ENCODE measurements around the gene KPTN.

KPTN gene

DNA sequence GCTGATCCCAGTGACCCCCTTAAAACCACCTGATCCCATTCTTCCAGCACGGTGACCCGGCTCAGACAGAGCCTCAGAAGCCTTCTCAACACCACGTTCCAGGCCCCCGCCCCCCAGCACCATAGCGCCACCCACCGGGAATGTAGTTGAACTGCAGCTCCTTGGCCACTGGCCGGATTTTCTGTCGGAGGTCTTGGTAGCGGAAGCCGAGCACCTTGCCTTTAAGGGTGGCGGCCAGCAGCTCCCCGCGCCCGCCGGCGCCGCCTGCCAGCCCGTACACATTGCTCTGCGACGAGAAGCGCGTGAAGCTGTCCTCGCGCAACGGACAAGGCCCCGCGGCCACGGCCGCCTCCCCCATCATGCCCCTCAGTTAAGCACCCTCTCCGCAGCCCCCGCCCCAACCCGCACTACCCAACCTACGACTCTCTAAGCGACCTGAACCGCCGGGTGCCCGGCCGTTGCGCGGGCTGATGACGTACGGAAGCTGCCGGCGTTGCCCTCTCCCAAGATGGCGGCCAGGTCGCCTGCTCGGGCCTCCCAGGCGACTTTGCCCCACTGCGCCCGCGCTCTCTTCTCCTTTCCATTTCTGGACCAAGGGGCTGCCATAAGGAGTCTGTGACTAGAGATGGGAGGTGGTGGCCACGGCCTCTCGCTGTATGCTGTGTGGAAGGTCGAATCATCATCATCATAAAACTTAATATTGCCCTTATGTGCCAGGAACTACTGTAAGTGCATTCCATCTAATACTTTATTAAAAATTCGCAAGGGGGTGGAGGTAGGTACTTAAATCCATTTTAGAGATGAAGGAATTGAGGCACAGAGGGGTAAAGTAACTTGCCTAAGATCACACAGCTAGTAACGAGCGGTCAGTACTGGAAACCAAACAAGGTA is at the start of gene KPTN:
Gene KPTN (minus strand): TSS at position 420 of the 891 bp plus-strand sequence. CDS start 59 bp downstream, at position 361.
- peak; percentile 88 to 91 for DNase-seq

DNA sequence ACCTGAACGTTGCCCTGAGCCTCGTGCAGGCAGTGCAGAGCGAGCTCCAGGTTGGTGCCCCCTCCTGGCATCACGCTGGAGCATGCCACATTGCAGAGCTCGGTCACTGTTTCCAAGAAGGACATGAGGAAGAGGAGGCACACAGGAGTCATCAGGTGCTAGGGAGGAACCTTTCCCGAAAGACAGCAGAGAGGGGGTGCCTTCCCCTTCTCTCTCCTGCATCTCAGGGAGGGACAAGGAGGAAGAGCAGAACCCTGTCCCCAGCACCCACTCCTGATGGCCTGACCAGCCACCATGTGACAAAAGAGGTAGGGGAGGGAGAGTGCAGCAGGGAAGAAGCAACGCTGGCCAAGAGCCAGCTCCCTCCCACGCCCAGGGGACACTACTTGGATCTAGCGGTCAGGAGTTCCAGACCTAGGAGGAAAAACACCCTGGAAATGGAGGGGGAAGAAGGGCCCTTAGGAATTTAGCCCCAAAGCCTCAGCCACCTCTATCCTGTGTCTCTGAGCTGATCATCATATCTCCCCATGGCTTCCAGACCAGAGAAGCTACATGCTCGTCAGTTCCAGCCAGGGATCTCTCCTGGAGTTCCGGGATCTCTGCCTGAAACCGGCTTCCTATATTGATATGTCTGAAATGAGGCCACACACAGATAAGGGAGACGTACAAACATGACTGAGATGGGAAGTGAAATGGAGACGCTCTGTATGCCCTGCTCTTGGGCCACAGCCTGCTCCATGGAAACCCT is 47.8 kb upstream of the KPTN start:
- no peak for DNase-seq

DNA sequence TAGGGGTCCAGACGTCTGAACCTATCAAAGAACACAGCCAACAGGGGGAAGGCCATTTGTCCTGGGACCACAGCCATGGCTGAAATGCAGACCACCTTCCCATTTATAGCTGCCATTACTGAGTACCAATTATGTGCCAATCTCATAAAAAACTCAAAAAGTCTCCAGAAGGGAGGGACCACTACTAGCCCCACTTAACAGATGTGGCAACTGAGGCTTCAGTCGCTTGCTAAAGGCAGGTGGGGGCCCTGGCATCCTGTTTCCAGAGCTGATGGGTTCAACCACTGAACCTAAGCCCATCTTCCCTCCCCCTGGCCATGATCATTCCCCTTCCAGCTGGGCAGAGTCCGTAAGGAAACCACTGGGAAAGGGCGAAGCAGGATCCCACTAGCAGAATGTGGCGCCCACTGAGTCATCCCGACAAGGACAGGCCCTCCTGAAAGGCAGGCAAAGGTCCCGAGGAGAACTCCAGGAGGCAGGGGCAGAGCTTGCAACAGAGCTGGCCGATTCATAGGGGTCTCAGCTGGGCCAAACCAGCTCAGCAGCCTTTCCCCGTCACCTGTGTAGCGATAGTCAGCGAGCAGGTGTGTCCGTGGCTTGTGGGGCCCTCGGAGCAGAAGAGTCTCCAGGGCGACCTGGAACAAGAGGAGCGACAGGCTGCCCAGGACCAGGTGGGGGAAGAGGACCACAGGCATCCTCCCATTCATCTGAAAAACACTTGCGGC is 45.2 kb upstream of the KPTN start:
- no peak for DNase-seq

DNA sequence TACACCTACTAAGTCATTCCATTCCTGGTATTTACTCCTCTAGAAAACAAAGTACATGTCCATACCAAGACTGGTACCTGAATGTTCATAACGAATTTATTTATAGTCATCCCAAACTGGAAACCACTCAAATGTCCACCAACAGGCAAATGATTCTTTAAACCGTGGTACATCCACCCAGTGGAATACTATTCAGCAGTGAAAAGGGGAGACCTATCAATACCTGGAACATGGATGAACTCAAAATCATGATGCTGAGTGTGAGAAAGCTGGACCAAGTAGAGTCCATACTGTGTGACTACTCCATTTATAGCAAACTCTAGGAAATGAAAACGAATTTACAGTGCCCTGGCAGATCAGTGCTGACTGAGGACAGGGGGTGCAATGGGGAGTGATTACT is 42.8 kb upstream of the KPTN start:
- no peak for DNase-seq

DNA sequence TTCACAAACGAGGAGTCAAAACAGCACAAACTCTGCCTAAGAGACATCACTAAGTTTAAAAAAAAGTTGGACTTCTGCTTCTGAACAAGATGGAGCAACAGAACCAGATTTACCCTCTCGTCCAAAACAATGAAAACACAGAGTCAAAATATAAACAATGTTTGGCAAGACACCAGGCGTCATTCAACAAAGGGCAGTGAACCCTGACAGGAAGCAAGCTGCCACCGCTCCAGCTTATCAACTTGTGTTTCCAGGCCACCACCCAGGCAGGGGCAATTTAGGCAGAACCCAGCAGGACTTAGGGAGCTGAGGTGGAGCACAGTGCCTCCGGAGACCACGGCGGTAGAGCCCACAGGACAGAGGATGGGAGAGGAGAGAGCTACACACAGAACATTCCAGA is 39.5 kb upstream of the KPTN start:
- DNase-seq: no peak

DNA sequence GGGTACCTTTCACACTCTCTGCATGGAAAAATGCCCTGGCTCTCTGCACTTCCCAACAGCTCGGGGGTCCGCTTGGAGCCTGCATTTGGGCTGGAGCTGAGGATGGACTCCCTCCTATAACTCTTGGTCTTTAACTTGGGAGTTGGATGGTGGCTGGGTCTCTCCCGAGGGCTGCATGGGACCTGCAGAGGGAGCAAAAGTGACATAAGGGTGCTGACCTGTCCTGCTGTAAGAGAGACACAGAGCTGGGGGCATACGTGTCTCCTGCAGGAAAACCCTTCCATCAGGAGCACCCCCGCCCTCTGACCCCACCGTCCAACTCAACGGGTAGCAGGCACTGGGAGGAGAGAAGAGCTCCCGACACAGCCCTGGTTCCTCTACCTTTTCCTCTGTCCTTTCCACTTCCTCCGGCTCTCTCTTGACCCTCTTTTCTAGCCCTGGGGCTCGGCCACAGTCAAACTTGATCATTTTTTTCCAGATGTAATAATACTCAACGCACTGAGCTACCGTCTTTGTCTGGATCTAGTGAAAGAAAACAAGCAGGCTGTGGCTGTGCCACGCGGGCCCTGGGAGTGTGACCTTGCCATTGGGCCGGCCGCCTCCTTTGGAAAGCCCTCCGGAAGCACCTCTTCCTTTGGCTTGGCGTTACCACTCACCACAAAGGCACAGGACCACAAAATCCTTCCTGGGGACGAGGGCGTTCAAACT is 37.6 kb upstream of the KPTN start:
- no peak for DNase-seq

DNA sequence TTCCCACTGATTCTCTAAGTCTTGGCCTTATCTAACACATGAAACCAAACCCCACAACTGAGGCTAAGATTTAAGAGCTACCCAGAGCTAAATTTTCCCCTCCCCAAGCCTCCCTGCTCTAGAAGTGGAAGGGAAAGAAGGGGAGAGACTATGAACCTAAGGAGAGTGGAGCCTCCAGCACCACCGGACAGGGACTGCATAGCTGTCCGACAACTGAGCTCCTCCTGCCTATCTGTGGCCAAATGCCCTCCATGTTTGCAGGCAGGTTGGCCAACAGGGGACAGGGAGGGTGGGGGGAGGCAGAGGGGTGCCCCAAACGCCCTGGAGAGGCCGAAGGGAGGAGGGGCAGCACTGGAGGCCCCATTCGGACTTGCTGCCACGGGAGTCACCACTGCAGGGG is 36.8 kb upstream of the KPTN start:
- DNase-seq: no peak

DNA sequence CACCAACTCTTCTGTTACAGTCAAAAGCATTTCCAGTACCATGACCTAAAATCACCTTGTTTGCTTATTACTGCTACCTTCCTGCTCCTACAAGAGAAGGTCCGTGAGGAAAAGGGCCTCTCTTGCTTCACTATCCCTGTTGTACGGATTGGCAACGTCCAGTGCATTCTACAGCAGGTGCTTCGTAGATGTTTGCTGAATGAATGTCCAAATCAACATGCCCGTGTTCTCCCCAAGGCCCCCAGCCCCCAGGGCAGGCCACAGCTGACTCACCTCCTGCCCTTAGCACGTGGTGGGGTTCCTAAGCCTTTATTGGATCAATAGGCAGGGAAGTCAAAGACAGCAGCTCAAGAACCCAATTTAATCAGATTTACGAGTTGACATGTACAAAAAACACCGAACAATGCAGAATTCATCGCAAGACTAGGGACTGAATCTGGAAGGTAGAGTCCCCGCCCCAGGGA is 36.4 kb upstream of the KPTN start:
- no peak for DNase-seq

DNA sequence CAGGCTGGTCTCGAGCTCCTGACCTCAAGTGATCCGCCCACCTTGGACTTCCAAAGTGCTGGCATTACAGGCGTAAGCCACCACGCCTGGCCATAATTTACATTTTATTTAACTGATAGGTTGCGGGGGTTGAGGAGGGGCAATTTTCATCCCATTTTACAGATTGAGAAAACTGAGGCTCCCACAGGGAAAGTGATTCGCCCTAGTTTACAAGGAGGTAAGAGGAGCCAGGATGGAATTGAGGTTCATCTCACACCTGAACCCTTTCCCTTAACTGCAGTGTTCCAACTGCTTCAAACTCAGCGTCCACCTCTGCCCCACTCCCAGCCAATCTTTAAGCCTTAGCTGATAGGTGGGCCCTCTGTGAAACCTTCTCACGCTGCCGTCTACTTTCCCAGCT is 34.8 kb upstream of the KPTN start:
- DNase-seq: no peak

DNA sequence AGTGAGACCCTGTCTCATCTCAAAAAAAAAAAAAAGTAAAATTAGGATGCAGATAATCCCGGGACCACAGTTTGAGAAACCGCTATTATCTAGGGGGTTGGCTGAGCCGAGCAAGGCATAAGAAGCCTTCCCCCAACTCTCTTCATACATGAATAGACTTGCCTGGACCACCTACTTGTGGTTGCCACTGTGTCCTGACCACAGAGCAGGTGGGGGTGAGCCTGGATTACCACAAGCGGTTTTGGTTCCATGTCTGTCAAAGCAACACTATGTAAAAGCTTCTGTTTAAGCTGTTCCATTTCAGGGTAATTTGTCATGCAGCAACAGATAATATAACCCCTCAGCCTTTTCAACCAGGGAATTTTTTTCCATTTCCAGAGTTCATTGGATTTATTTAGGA is 34.1 kb upstream of the KPTN start:
- DNase-seq: peak; percentile 52 to 60

DNA sequence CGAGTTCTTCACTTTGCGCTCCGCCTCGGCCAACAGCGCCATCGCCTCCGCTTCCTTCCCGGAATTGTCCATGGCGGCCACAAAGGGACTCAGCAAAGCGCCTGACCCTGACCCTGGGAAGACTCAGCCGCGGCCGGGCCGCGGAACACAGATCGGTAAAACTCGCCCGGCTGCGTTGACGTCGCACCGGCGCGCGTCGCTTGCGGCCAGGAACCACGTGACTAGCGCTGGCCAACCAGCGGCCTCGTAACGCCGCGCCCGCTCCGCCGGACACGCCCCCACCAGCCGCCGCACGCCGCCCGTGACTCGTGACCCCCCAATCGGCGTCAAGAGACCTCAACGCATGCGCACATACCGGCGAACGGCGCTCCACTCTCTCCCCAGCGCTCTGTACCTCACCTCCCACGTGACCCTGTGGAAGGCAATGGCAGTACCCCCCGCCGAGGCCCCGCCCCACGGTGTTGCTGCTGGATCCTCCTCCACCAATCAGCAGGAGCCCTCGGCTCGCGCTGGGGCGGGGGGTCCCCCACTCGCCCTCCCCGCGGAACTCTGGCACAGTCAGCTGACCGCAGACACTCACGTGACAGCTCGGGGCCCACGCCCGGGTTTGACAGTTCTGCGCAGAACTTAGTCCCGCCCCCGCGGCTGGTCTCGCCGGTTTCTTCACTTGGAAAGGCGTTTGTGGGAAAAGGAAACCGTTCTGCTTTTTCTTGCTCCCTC is 31.0 kb upstream of the KPTN start, which contains the start of gene NAPA:
Gene NAPA (minus strand): TSS at position 195 of the 720 bp plus-strand sequence. CDS start 123 bp downstream, at position 72.
- peak; percentile 100 for DNase-seq

DNA sequence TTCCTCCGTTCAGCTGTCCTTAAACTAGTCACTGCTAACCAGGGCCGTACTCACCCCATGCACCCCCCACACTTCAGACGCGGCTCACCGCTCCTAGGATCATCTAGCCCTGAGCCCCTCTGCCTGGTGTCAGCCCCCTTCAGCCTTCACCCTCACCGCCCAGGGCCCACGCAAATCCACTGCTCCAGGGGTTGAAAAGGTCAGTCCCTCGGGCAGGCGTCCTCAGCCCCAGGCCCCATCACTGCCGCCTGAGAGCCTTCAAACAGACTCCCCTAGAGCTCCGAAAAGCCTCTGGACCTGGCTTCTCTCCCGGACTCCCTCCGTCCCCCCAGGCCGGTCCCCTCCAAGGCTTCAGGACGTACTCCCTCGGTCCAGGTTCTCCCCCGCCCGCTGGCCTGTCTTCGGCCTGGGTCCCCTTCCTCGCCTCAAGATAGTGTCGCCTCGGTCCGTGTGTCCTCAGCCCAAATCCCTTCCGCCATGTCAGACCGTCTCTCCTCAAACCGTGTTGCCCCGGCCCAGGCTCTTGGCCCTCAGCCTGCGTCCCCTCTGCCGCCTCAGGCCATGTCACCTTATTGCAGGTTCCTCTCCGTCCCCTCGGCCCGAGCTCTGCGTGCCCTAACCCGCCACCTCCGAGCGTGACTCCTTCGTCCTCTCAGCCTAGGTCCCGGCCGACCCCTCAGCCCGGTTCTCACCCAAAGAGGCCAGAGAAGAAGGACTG is 30.3 kb upstream of the KPTN start:
- DNase-seq: no peak

DNA sequence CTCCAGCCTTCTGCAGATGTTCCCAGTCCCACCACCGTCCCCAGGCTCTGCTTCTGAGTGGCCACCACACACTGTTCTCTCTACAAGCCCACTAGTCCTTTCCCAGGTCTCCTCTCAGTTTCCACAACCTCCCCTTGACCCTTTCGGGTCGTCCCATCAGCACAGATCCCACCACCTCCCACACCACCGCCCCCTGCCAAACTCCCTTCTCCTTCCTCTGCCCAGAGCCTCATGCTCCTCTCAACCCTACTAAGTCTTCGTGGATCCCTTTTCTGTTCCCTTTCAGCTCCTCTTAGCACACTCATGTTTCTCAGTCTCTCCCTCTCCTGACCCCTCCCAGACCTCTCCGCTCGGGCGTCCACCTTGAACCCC is 28.9 kb upstream of the KPTN start:
- DNase-seq: no peak

DNA sequence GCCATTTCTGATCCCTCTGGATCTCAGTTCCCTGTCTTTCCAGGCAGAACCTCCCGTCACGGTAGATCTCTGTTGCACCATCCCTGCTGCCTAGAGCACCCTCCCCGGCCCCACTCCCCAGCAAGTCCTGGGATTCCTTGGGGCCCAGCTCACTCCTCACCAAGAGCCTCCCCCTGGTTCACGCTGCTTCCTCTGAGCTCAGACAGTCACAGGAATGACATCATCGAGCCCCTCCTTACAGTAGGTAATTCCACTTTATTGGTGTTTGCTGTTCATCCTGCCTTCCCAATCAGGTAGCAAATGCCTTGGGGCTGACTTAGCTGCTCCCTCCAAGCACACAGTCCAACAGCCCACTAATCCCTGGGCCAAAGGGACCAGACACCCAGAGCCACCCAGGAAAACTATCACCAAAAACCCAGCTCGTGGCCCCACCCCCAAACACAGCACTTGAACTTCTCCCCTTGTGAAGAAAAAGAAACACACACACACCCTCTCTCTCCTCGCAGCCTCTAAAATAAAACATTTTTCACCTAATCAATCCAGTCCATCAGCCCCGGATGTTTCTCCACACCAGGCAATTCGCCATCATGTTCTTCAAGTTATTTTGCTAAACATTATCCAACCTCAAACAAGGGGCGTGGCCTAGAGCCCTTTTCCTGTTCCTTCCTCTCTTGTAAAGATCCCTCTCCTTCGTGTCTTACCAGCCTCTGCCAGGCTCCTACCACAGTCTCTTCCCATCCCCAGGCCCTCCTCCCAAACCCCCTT is 28.3 kb upstream of the KPTN start:
- DNase-seq: no peak

DNA sequence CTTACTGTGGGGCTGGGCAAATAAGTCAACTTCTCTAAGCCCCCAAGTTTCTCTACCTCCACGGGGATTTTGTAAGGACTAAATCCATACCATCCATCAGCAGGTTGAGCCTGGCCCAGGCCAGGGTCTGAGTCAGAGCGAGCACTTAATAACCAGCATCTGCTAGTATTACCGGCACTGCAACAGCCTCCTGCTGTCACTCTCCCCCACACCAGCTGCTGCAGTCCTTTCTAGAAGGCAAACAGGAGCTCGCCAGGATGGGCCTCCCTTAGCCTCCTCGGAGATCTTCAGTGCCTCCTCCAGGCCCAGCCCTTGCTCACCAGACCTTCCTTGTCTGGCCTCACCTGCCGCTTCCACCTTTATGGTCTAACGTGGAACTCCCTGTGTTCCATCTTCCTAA is 27.7 kb upstream of the KPTN start:
- no peak for DNase-seq

DNA sequence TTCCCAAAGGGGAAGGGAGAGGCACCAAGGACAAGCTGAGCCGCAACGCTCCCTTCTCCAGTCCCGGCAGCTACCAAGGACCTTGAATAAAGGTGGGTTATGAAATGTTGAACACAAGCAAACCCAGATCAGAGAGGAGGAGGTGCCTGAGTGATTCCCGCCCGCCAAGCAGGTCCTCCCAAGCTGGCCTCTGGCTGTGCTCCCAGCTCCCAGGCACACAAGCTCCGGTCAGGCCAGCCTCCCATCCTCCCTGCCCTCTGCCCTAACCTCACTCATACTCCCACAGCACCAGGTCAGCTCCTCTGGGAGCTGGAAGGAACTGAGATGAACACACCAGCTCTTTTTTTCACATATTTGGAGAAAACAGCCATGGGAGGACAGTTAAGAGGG is 27.1 kb upstream of the KPTN start:
- DNase-seq: no peak

DNA sequence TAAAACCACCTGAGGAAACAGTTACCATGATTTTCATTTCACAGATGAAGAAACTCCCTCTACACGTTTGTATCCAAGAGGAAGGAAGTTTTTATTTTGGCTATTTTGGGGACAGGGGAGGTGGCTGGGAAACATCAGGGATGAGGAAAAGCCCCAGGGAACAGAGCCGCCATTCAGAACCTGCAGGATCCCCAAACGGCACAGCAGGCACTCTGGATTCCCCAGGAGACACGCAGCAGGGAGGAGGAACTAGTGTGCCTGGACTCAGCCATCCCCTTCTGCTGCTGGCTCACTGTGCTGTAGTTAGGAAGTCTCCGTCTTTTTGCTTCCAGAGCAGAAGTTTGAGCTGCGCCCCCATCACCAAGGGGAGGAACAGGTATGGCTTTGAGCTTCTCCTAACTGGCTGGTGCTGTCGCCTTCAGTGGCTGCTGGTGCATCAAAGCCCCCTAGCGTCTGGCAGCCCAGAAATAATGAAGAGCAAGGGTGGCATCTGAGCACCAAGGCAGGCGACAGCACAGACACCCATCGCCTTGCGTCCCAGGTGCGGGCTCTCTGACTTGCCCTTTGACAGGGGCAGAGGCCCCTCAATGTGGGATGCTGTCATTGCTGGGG is 26.6 kb upstream of the KPTN start:
- no peak for DNase-seq

DNA sequence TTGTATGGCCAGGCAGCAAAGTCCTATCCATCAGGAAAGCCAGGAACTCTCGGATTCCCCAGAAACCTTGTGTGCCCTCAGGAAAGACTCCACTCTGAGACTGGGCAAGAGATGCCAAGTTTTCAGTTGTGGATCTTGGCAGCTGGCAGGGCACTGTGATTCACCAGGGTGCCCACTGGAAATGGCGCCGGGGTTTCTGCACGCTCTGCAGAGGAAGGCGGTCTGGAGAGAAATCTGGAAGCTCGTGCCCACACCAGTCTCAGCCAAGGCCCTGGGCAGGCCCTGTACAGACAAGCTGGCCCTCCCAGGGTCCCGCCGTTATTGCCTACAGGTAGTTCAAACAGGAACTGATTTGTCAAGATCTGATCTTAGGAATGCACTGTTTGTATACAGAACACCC is 26.0 kb upstream of the KPTN start:
- no peak for DNase-seq

DNA sequence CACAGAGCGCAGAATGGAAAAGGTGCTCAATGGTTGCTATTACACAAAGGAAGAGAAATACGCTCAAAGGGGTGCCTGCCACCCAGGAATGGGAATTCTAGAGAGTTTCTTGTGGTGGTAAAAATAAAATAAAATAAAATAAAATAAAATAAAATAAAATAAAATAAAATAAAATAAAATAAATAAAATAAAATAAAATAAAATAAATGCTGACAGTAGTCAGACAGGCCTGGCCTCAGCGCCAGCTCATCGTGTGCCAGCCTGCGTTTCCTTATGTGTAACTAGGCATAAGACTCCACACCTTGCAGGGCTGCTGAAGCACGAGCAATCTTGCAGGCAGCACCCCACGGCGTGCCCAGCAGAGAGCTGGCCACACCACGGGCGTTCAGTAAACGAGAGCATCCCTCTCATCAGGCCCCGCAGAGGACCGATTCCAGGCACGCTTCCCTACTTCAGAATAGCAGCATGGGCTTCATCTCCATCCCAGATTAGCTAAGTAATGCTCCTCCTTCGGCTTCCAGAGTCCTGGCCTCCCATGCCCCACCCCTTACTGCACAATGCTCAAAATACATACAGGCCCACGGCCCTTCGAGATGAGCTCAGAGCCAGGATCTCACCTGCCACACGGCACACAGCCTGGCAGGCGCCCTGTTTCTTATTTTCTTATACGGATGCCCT is 25.3 kb upstream of the KPTN start:
- no peak for DNase-seq
